SK-N-SH (cell line): ENCODE data around the gene ABCG1. TPM values are rescaled to one million over a fixed set of nuclear protein-coding genes. Genes with fewer than 3 reads are reported as not detected.

ENCODE experiments used
- CTCF ChIA-PET: fragments of 300-600, 350-600 bp; formaldehyde crosslinking; extraction: SDS; loops from one replicate; lab custom pipeline; 2021; lab: Yijun Ruan, JAX
- POLR2A ChIA-PET: fragments of 350-600 bp; sonication (Branson Sonifier 250); formaldehyde crosslinking; extraction: SDS; loops from one replicate; lab custom pipeline; 2020; ENCODE audit warnings: antibody characterized with exemption, inconsistent platforms; lab: Yijun Ruan, JAX
- DNase-seq: peaks from one replicate; pipeline ENCODE4 v3.0.0; 2012
- H2AFZ ChIP-seq: fragments of 200-600 bp; sonication (generic); 2 replicates; pipeline ENCODE4 v1.8.1; 2016; ENCODE audit warnings: antibody characterized with exemption, mild to moderate bottlenecking, low read depth
- H3F3A ChIP-seq: fragments of 200-600 bp; sonication (generic); replicated peaks from 2 replicates; pipeline ENCODE3; 2016; ENCODE audit warnings: antibody characterized with exemption, mild to moderate bottlenecking; ENCODE audit not compliant: insufficient read depth
- H3K27ac ChIP-seq, 2 experiments: fragments of 200-500 bp in 1 of 2; fragments of 200-600 bp in 1 of 2; sonication (Bioruptor generic) in 1 of 2; sonication (generic), shearing (Covaris generic) in 1 of 2; 2 replicates each; pipeline versions ENCODE4 v1.5.1 to v1.6.1; 2014 to 2016; ENCODE audit warnings: low read depth in 2 of 2, inconsistent platforms in 1 of 2, low read length in 1 of 2, mild to moderate bottlenecking in 1 of 2, mixed read lengths in 1 of 2
- H3K27me3 ChIP-seq: fragments of 200-600 bp; sonication (generic), shearing (Covaris generic); 2 replicates; pipeline ENCODE4 v1.6.1; 2016; ENCODE audit warnings: mixed run types; ENCODE audit not compliant: insufficient read depth
- H3K36me3 ChIP-seq, 2 experiments: fragments of 200-500 bp in 1 of 2; fragments of 200-600 bp in 1 of 2; sonication (Bioruptor generic) in 1 of 2; sonication (generic) in 1 of 2; replicated peaks in 1 of 2; 2 replicates each; pipeline versions ENCODE3 to v1.5.1; 2014 to 2016; ENCODE audit warnings: low read length in 1 of 2, mild to moderate bottlenecking in 1 of 2; ENCODE audit not compliant: insufficient read depth in 2 of 2, control insufficient read depth in 1 of 2
- H3K4me1 ChIP-seq, 2 experiments: fragments of 200-500 bp in 1 of 2; fragments of 200-600 bp in 1 of 2; sonication (Bioruptor generic) in 1 of 2; sonication (generic), shearing (Covaris generic) in 1 of 2; 2 replicates each; pipeline versions ENCODE4 v1.5.1 to v1.6.1; 2014 to 2016; ENCODE audit warnings: low read depth in 1 of 2, low read length in 1 of 2, mixed run types in 1 of 2; ENCODE audit not compliant: insufficient read depth in 2 of 2, control insufficient read depth in 1 of 2
- H3K4me2 ChIP-seq: fragments of 200-600 bp; sonication (generic), shearing (Covaris generic); 2 replicates; pipeline ENCODE4 v1.6.1; 2017; ENCODE audit warnings: mixed run types
- H3K4me3 ChIP-seq, 2 experiments: fragments of 200-500 bp in 1 of 2; fragments of 200-600 bp in 1 of 2; sonication (Bioruptor generic) in 1 of 2; sonication (generic), shearing (Covaris generic) in 1 of 2; 2 replicates each; pipeline versions ENCODE4 v1.5.1 to v1.8.1; 2014 to 2016; ENCODE audit warnings: low read depth in 2 of 2, inconsistent platforms in 1 of 2, low read length in 1 of 2, mild to moderate bottlenecking in 1 of 2, mixed read lengths in 1 of 2, moderate library complexity in 1 of 2
- H3K79me2 ChIP-seq: fragments of 200-600 bp; sonication (generic); 2 replicates; pipeline ENCODE4 v1.8.1; 2017; ENCODE audit warnings: mild to moderate bottlenecking; ENCODE audit not compliant: insufficient read depth
- H3K9ac ChIP-seq: fragments of 200-600 bp; sonication (generic); 2 replicates; pipeline ENCODE4 v1.6.1; 2017; ENCODE audit warnings: mixed run types
- H3K9me2 ChIP-seq: fragments of 200-600 bp; sonication (generic); 2 replicates; pipeline ENCODE4 v1.6.1; 2017; ENCODE audit warnings: mixed run types
- H3K9me3 ChIP-seq: fragments of 200-600 bp; sonication (generic); 2 replicates; pipeline ENCODE4 v1.6.1; 2017; ENCODE audit warnings: mixed run types, mild to moderate bottlenecking, moderate library complexity
- H4K20me1 ChIP-seq: fragments of 200-600 bp; sonication (generic); 2 replicates; pipeline ENCODE4 v1.6.1; 2017; ENCODE audit warnings: mild to moderate bottlenecking, mixed run types; ENCODE audit not compliant: insufficient read depth
- CHD2 ChIP-seq: fragments of 150-350 bp; IDR thresholded peaks from 2 replicates; pipeline ENCODE4 v1.6.1; 2018; ENCODE audit warnings: low read length; ENCODE audit not compliant: partially characterized antibody
- CTCF ChIP-seq: fragments of 200-600 bp; sonication (generic); IDR thresholded peaks from 2 replicates; pipeline ENCODE4 v1.6.1; 2017; ENCODE audit warnings: antibody characterized with exemption, mild to moderate bottlenecking, moderate library complexity
- EZH2phosphoT487 ChIP-seq: fragments of 200-600 bp; sonication (generic); IDR thresholded peaks from 2 replicates; pipeline ENCODE4 v1.6.1; 2017; ENCODE audit warnings: low read depth, mixed run types, mild to moderate bottlenecking, antibody characterized with exemption, moderate library complexity, borderline replicate concordance
- GABPA ChIP-seq: IDR thresholded peaks from 2 replicates; pipeline ENCODE4 v1.4.0; 2012; ENCODE audit warnings: low read depth, mild to moderate bottlenecking
- GATA2 ChIP-seq: sonication (generic); formaldehyde crosslinking; IDR thresholded peaks from 2 replicates; pipeline ENCODE4 v1.5.0; 2020; ENCODE audit warnings: mild to moderate bottlenecking, missing genetic modification reagents
- IRF3 ChIP-seq: fragments of 150-350 bp; IDR thresholded peaks from 2 replicates; pipeline ENCODE4 v1.6.1; 2016; ENCODE audit warnings: mild to moderate bottlenecking, low read depth, low read length
- MAX ChIP-seq: IDR thresholded peaks from 2 replicates; pipeline ENCODE4 v1.4.0; 2012; ENCODE audit warnings: low read depth
- MEF2A ChIP-seq: IDR thresholded peaks from 2 replicates; pipeline ENCODE4 v1.4.0; 2012; ENCODE audit warnings: low read depth, borderline replicate concordance
- NRF1 ChIP-seq: IDR thresholded peaks from 2 replicates; pipeline ENCODE4 v1.6.1; 2012; ENCODE audit warnings: low read depth, mild to moderate bottlenecking, low read length
- PBX3 ChIP-seq: IDR thresholded peaks from 2 replicates; pipeline ENCODE4; 2012
- POLR2AphosphoS5 ChIP-seq: IDR thresholded peaks from 2 replicates; pipeline ENCODE4 v1.6.1; 2012; ENCODE audit warnings: low read depth, low read length
- RAD21 ChIP-seq: IDR thresholded peaks from 2 replicates; pipeline ENCODE4 v1.6.1; 2012; ENCODE audit warnings: mild to moderate bottlenecking, low read length
- RFX5 ChIP-seq: IDR thresholded peaks from 2 replicates; pipeline ENCODE4 v1.6.1; 2012; ENCODE audit warnings: mild to moderate bottlenecking, improper control_type of control experiment, low read length
- TAF1 ChIP-seq: IDR thresholded peaks from 2 replicates; pipeline ENCODE4 v1.6.1; 2012; ENCODE audit warnings: low read depth, mild to moderate bottlenecking, low read length, moderate library complexity, borderline replicate concordance
- TCF12 ChIP-seq: IDR thresholded peaks from 2 replicates; pipeline ENCODE4 v1.4.0; 2012
- TEAD4 ChIP-seq: IDR thresholded peaks from 2 replicates; pipeline ENCODE4 v1.4.0; 2012; ENCODE audit warnings: mild to moderate bottlenecking, borderline replicate concordance; ENCODE audit not compliant: insufficient read depth
- USF1 ChIP-seq: IDR thresholded peaks from 2 replicates; pipeline ENCODE4 v1.4.0; 2012; ENCODE audit warnings: low read depth, borderline replicate concordance
- YY1 ChIP-seq: IDR thresholded peaks from 2 replicates; pipeline ENCODE4 v1.4.0; 2012; ENCODE audit warnings: low read depth, mild to moderate bottlenecking
- ZBTB33 ChIP-seq: IDR thresholded peaks from 2 replicates; pipeline ENCODE4 v1.4.0; 2012; ENCODE audit warnings: low read depth, borderline replicate concordance
- WGBS: methylation state at CpG from one replicate; pipeline ENCODE4 v1.1.6; 2017; ENCODE audit warnings: low lambda C conversion rate; 5-methylcytosine and 5-hydroxymethylcytosine counted together
- polyA plus RNA-seq, 3 experiments: library from polyadenylated mRNA; depleted of rRNA; stranded (reverse); fragments of >200 nt; gene quantifications; 2 replicates each; pipeline ENCODE4 v1.2.3, GENCODE V29; 2012

ABCG1 gene
- polyA plus RNA-seq, 1 of the 3 experiments (the other 2 are of a cell fraction) = 0.07 TPM

DNA sequence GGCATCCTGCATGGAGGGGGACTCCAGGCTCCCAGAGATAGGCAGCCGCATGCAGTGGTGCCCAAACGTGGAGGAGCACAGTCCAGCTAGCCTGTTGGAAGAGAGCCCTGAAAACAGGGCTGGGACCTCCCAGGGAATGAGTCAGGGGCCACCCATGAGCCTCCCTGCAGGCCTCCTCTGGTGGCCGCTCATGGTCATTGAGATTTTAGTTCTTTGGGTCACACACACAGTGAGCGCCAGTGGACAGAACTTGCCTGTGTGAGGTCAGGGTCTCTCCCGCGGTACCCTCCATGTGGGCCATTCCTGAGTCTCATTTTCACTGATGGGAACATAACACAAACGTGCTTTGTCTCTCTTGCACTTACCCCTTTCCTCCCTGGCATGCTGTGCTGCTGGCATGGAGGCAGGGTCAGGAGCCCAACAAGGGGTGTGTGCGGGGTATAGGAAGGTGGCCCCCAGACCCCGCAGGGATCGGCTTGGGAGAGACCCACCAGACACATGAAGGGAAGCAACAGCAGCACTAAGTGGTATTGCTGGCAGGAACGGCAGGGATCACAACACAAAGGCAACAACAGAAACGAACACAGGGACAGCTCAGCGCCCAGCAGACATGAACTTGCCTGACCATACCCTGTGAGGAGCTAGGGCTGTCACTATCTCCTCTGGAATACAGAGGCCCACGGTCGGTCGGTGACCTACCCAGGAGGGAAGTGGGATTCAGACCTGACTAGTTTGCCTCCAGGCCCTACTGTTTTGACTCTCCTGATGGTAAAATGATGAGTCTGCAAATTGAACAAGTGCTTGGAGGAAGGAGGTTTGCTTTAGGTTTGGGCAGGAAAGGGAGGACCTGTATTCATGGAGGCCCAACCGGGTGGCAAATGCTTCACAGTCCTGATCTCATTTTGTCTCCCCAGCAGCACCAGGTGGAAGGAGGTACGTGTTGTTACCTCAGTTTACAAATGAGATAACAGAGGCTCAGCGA, 31.8 kb downstream of the ABCG1 start (continued):
- no peak for TF ChIP-seq GATA2 (CRISPR knock-in tag)
- TF ChIP-seq RFX5 = no peak
- TF ChIP-seq CTCF = no peak
- no peak for TF ChIP-seq RAD21
- no peak for TF ChIP-seq GABPA
- no peak for TF ChIP-seq EZH2phosphoT487

- no peak overlapping the region for H3K4me3 ChIP-seq
- no peak for DNase-seq
- ChIA-PET POLR2A (no interaction called here), CTCF (interaction anchor here (2.4 to 3.4 kb wide), 2 partner anchors 18 to 106 kb away, joined by 8 to 15 read pairs; no protein-coding TSS in a partner anchor)
- H3K27ac ChIP-seq = no peak overlapping the region
- H3K9me2 ChIP-seq = no peaks in the 10 kb centered on the region
- no peak overlapping the region for H2AFZ ChIP-seq
- 39% methylated on average over 3 of the region's 13 CpGs for WGBS
- no peaks in the 10 kb centered on the region for H3K79me2 ChIP-seq
- H3K27me3 ChIP-seq = no peaks in the 10 kb centered on the region
- H3K36me3 ChIP-seq = no peaks in the 10 kb centered on the region
- H3K9ac ChIP-seq = no peak overlapping the region
- no peaks in the 10 kb centered on the region for H4K20me1 ChIP-seq
- no peaks in the 10 kb centered on the region for H3K9me3 ChIP-seq
- H3K4me2 ChIP-seq = no peak overlapping the region
- no peaks in the 10 kb centered on the region for H3F3A ChIP-seq
- peaks cover 0 to 11% of the 10 kb centered on the region in 2 experiments; a peak in 1 of 4 replicates for H3K4me1 ChIP-seq
- TF ChIP-seq POLR2AphosphoS5 (no peak), MEF2A (no peak), USF1 (no peak), CHD2 (no peak), RFX5 (no peak), ZBTB33 (no peak), EZH2phosphoT487 (no peak), PBX3 (no peak), YY1 (no peak), NRF1 (no peak), MAX (no peak), TEAD4 (no peak), IRF3 (no peak), TAF1 (no peak), TCF12 (no peak)
Measured at GRCh38 chr21:42251654-42252324, 32.8 kb downstream of the ABCG1 start.
